H9 (cell line): ENCODE data around the gene ING5. TPM values are rescaled to one million over a fixed set of nuclear protein-coding genes. Genes with fewer than 3 reads are reported as not detected.

Experiments
- DNase-seq: peaks from one replicate; pipeline ENCODE4 v3.0.0-alpha.2; 2017
- H2AFZ ChIP-seq: one replicate; pipeline ENCODE4 v1.6.1; 2013; ENCODE audit warnings: mild to moderate bottlenecking, low read length, control low read depth, moderate library complexity
- H2AK5ac ChIP-seq: 2 replicates; pipeline ENCODE4 v1.6.1; 2013; ENCODE audit warnings: low read length, control low read depth, mixed read lengths; ENCODE audit not compliant: insufficient read length
- H2BK120ac ChIP-seq: one replicate; pipeline ENCODE4 v1.6.1; 2013; ENCODE audit warnings: low read depth, mild to moderate bottlenecking, low read length, control low read depth, inconsistent platforms; ENCODE audit not compliant: poor library complexity, severe bottlenecking
- H2BK12ac ChIP-seq: 2 replicates; pipeline ENCODE4 v1.6.1; 2013; ENCODE audit warnings: low read length, control low read depth, mixed read lengths, low read depth; ENCODE audit not compliant: insufficient read length
- H2BK15ac ChIP-seq: 2 replicates; pipeline ENCODE4 v1.6.1; 2013; ENCODE audit warnings: low read depth, low read length, control low read depth
- H2BK20ac ChIP-seq: one replicate; pipeline ENCODE4 v1.6.1; 2013; ENCODE audit warnings: low read depth, mild to moderate bottlenecking, low read length, control low read depth, inconsistent platforms; ENCODE audit not compliant: poor library complexity, severe bottlenecking
- H2BK5ac ChIP-seq: 2 replicates; pipeline ENCODE4 v1.6.1; 2013; ENCODE audit warnings: low read length, control low read depth, mixed read lengths; ENCODE audit not compliant: insufficient read length
- H3K14ac ChIP-seq: 2 replicates; pipeline ENCODE4 v1.6.1; 2013; ENCODE audit warnings: low read length, control low read depth; ENCODE audit not compliant: insufficient read depth
- H3K18ac ChIP-seq: 2 replicates; pipeline ENCODE4 v1.6.1; 2013; ENCODE audit warnings: low read depth, mild to moderate bottlenecking, mixed read lengths, low read length, control low read depth; ENCODE audit not compliant: insufficient read length
- H3K23ac ChIP-seq: 2 replicates; pipeline ENCODE4 v1.6.1; 2013; ENCODE audit warnings: low read length, control low read depth, mixed read lengths, low read depth; ENCODE audit not compliant: insufficient read length
- H3K23me2 ChIP-seq: 2 replicates; pipeline ENCODE4 v1.6.1; 2013; ENCODE audit warnings: low read depth, mild to moderate bottlenecking, mixed read lengths, low read length, control low read depth; ENCODE audit not compliant: insufficient read length, poor library complexity, severe bottlenecking
- H3K27ac ChIP-seq: 2 replicates; pipeline ENCODE4 v1.5.1; 2013; ENCODE audit warnings: low read length, control low read depth, mixed read lengths, low read depth; ENCODE audit not compliant: insufficient read length
- H3K27me3 ChIP-seq: 2 replicates; pipeline ENCODE4 v1.6.1; 2013; ENCODE audit warnings: low read length, control low read depth, inconsistent platforms; ENCODE audit not compliant: insufficient read depth
- H3K4ac ChIP-seq: 2 replicates; pipeline ENCODE4 v1.6.1; 2013; ENCODE audit warnings: low read depth, mild to moderate bottlenecking, control low read depth, inconsistent platforms, low read length, moderate library complexity
- H3K4me1 ChIP-seq: 2 replicates; pipeline ENCODE4 v1.6.1; 2013; ENCODE audit warnings: low read length, control low read depth, inconsistent platforms; ENCODE audit not compliant: insufficient read depth
- H3K4me2 ChIP-seq: 2 replicates; pipeline ENCODE4 v1.6.1; 2013; ENCODE audit warnings: low read length, control low read depth, mixed read lengths; ENCODE audit not compliant: insufficient read length, insufficient read depth
- H3K56ac ChIP-seq: 2 replicates; pipeline ENCODE4 v1.6.1; 2013; ENCODE audit warnings: low read depth, mild to moderate bottlenecking, mixed read lengths, low read length, control low read depth; ENCODE audit not compliant: insufficient read length
- H3K79me1 ChIP-seq: 2 replicates; pipeline ENCODE4 v1.6.1; 2013; ENCODE audit warnings: low read depth, mild to moderate bottlenecking, moderate library complexity, low read length, control low read depth, inconsistent platforms; ENCODE audit not compliant: insufficient read depth, poor library complexity, severe bottlenecking
- H3K79me2 ChIP-seq: 2 replicates; pipeline ENCODE4 v1.6.1; 2013; ENCODE audit warnings: low read length, control low read depth, inconsistent platforms; ENCODE audit not compliant: insufficient read depth
- H3K9ac ChIP-seq: 2 replicates; pipeline ENCODE4 v1.6.1; 2013; ENCODE audit warnings: low read length, control low read depth, mixed read lengths; ENCODE audit not compliant: insufficient read length; ENCODE audit errors: extremely low read depth
- H3K9me3 ChIP-seq: one replicate; pipeline ENCODE4 v1.6.1; 2013; ENCODE audit warnings: low read depth, low read length, inconsistent platforms; ENCODE audit not compliant: control insufficient read depth
- H3T11ph ChIP-seq: one replicate; pipeline ENCODE4 v1.6.1; 2013; ENCODE audit warnings: mild to moderate bottlenecking, low read length, control low read depth, inconsistent platforms
- H4K20me1 ChIP-seq: one replicate; pipeline ENCODE4 v1.6.1; 2013; ENCODE audit not compliant: control insufficient read depth, insufficient read length, insufficient read depth
- H4K5ac ChIP-seq: 2 replicates; pipeline ENCODE4 v1.6.1; 2013; ENCODE audit warnings: low read depth, mild to moderate bottlenecking, mixed read lengths, low read length, control low read depth; ENCODE audit not compliant: insufficient read length
- H4K8ac ChIP-seq: replicated peaks from 2 replicates; pipeline ENCODE4 v1.6.1; 2013; ENCODE audit warnings: low read length, control low read depth, mixed read lengths, low read depth; ENCODE audit not compliant: insufficient read length
- H4K91ac ChIP-seq: 2 replicates; pipeline ENCODE4 v1.6.1; 2013; ENCODE audit warnings: low read depth, mild to moderate bottlenecking, moderate library complexity, mixed read lengths, low read length, control low read depth; ENCODE audit not compliant: insufficient read length
- H3K27ac Mint-ChIP-seq, 3 experiments: 2 replicates in 2 of 3; 3 replicates in 1 of 3; pipeline ENCODE4 v1.8.0; 2020 to 2021; ENCODE audit warnings: mixed read lengths in 3 of 3, mild to moderate bottlenecking in 1 of 3, moderate library complexity in 1 of 3
- H3K27me3 Mint-ChIP-seq: 2 replicates; pipeline ENCODE4 v1.8.0; 2021; ENCODE audit warnings: low read depth, mild to moderate bottlenecking, moderate library complexity, mixed read lengths
- H3K36me3 Mint-ChIP-seq, 3 experiments: 2 replicates in 2 of 3; 3 replicates in 1 of 3; pipeline ENCODE4 v1.8.0; 2020 to 2021; ENCODE audit warnings: low read depth in 3 of 3, mixed read lengths in 3 of 3; ENCODE audit not compliant: insufficient read depth in 1 of 3
- H3K4me1 Mint-ChIP-seq, 2 experiments: 2 replicates each; pipeline ENCODE4 v1.8.0; 2020; ENCODE audit warnings: mixed read lengths in 2 of 2
- H3K4me3 Mint-ChIP-seq, 2 experiments: 2 replicates in 1 of 2; 3 replicates in 1 of 2; pipeline ENCODE4 v1.8.0; 2020 to 2021; ENCODE audit warnings: mild to moderate bottlenecking in 2 of 2, mixed read lengths in 2 of 2, moderate library complexity in 1 of 2
- H3K9me3 Mint-ChIP-seq, 2 experiments: 2 replicates in 1 of 2; 3 replicates in 1 of 2; pipeline ENCODE4 v1.8.0; 2020; ENCODE audit warnings: mild to moderate bottlenecking in 2 of 2, mixed read lengths in 2 of 2, moderate library complexity in 1 of 2
- WGBS: extraction: QIAGEN DNeasy Blood & Tissue Kit; methylation state at CpG from one replicate; pipeline ENCODE4 v1.1.7; 2013; ENCODE audit warnings: missing lambda C conversion rate, low lambda C conversion rate, mixed read lengths; ENCODE audit not compliant: insufficient read length; ENCODE audit errors: extremely low coverage; 5-methylcytosine and 5-hydroxymethylcytosine counted together
- total RNA-seq: library from RNA; stranded (reverse); gene quantifications from 2 replicates; pipeline ENCODE4 v1.2.1, GENCODE V29; 2021
- TF ChIP-seq, protein P1 (sequence below): fragments of 200-600 bp; sonication (generic); conservative IDR thresholded peaks from 3 replicates; pipeline ENCODE4 v1.8.0; 2021; ENCODE audit warnings: antibody characterized with exemption, mild to moderate bottlenecking

Gene ING5
- total RNA-seq, 1 experiment from 2014 or later, result 66.0 TPM

DNA sequence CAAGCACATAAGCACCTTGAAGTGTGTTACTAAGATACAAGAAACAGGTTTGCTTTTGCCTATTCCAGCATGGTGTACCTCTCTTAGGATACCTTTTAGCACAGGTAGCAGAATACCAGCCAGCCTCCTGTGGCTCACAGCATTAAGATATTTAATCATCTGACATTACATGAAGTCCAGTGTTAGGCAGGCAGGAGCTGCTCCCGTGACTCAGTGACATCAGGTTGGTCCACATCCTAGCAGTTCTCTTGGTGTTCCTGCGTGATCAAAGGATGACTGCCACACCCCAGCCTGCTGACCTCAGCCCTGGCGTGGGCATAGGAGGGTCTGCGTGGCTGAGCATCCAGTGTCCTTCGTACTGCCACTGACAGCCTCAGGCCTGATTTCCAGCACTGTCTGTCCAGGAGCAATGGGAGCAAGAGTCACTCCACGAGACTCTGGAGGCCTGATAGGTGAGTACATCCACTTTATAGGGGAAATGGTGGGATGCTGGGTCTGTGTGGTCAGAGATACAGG lies 11.6 kb upstream of the ING5 start:
- H4K8ac ChIP-seq, result no peak overlapping the region
- Mint-ChIP-seq H3K9me3 (peaks cover 0 to 3% of the 10 kb centered on the region in 2 experiments; a peak in 1 of 5 replicates), H3K4me3 (no peak overlapping the region), H3K27ac (no peak overlapping the region; a peak in 1 of 7 replicates), H3K4me1 (peaks cover 12 to 18% of the 10 kb centered on the region in 2 experiments), H3K36me3 (peaks cover 10 to 26% (median 15%) of the 10 kb centered on the region in 3 experiments), H3K27me3 (no peaks in the 10 kb centered on the region)
- no peak overlapping the region for H3T11ph ChIP-seq
- no peak overlapping the region for H2BK15ac ChIP-seq
- no peak overlapping the region for H3K9ac ChIP-seq
- no peak overlapping the region for H3K23ac ChIP-seq
- H2BK12ac ChIP-seq, result no peak overlapping the region
- H2AFZ ChIP-seq, result no peak overlapping the region
- H3K27ac ChIP-seq, result no peak overlapping the region
- H3K79me1 ChIP-seq, result no peaks in the 10 kb centered on the region
- H4K5ac ChIP-seq, result no peak overlapping the region
- no CpG with 5 or more reads among the region's 6 CpGs for WGBS
- H3K27me3 ChIP-seq, result no peaks in the 10 kb centered on the region
- H3K18ac ChIP-seq, result no peak overlapping the region
- peaks cover 4% of the 10 kb centered on the region; the same call in 1 of the 2 replicates for H3K79me2 ChIP-seq
- H4K91ac ChIP-seq, result no peak overlapping the region
- TF ChIP-seq, protein P1, sequence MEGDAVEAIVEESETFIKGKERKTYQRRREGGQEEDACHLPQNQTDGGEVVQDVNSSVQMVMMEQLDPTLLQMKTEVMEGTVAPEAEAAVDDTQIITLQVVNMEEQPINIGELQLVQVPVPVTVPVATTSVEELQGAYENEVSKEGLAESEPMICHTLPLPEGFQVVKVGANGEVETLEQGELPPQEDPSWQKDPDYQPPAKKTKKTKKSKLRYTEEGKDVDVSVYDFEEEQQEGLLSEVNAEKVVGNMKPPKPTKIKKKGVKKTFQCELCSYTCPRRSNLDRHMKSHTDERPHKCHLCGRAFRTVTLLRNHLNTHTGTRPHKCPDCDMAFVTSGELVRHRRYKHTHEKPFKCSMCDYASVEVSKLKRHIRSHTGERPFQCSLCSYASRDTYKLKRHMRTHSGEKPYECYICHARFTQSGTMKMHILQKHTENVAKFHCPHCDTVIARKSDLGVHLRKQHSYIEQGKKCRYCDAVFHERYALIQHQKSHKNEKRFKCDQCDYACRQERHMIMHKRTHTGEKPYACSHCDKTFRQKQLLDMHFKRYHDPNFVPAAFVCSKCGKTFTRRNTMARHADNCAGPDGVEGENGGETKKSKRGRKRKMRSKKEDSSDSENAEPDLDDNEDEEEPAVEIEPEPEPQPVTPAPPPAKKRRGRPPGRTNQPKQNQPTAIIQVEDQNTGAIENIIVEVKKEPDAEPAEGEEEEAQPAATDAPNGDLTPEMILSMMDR, result no peak
- no peaks in the 10 kb centered on the region for H3K4me1 ChIP-seq
- DNase-seq, result no peak
- H3K23me2 ChIP-seq, result peaks cover 3% of the 10 kb centered on the region
- no peak overlapping the region for H3K4me2 ChIP-seq
- no peak overlapping the region for H2BK120ac ChIP-seq
- H4K20me1 ChIP-seq, result peaks cover 2% of the 10 kb centered on the region
- H3K4ac ChIP-seq, result no peak overlapping the region
- no peak overlapping the region for H2BK5ac ChIP-seq
- H2BK20ac ChIP-seq, result no peak overlapping the region
- no peak overlapping the region for H3K56ac ChIP-seq
- no peak overlapping the region for H3K14ac ChIP-seq
- no peak overlapping the region for H2AK5ac ChIP-seq
- no peaks in the 10 kb centered on the region for H3K9me3 ChIP-seq
